Muscle of leg (tissue), 11 donors: ENCODE measurements around the gene DYSF. TPM values are rescaled to one million over a fixed set of nuclear protein-coding genes. Genes with fewer than 3 reads are reported as not detected.
A peak's percentile ranks its signal among the peaks of the same experiment; 100 is the strongest.

ENCODE experiments used
- DNase-seq: peaks from one replicate; pipeline ENCODE4 v3.0.0; 2013
- H3K27ac ChIP-seq: one replicate; pipeline ENCODE4 v1.5.1; 2013; ENCODE audit warnings: mild to moderate bottlenecking, low read length, control low read depth
- H3K27me3 ChIP-seq: one replicate; pipeline ENCODE4 v1.6.1; 2013; ENCODE audit warnings: low read length; ENCODE audit not compliant: control insufficient read depth, insufficient read depth
- H3K36me3 ChIP-seq: one replicate; pipeline ENCODE4 v1.6.1; 2013; ENCODE audit warnings: low read length; ENCODE audit not compliant: control insufficient read depth, insufficient read depth
- H3K4me1 ChIP-seq: one replicate; pipeline ENCODE4 v1.6.1; 2013; ENCODE audit warnings: low read length; ENCODE audit not compliant: control insufficient read depth, insufficient read depth
- H3K4me3 ChIP-seq: one replicate; pipeline ENCODE4 v1.5.1; 2013; ENCODE audit warnings: low read length, control low read depth
- H3K9me3 ChIP-seq: replicated peaks from 2 replicates; pipeline ENCODE4 v1.6.1; 2013; ENCODE audit warnings: low read depth, low read length; ENCODE audit not compliant: control insufficient read depth
- WGBS: methylation state at CpG from one replicate; pipeline ENCODE4 v1.1.5; 2013; ENCODE audit warnings: missing lambda C conversion rate; ENCODE audit not compliant: insufficient coverage; 5-methylcytosine and 5-hydroxymethylcytosine counted together
- polyA plus RNA-seq, 8 donors: library from polyadenylated mRNA; unstranded; fragments of 120-200 nt; gene quantifications; one replicate each; pipeline versions ENCODE4 v1.2.1 to v1.2.3, GENCODE V29; 2013; ENCODE audit warnings: inconsistent platforms in 1 of 8, low replicate concordance in 1 of 8; ENCODE audit not compliant: insufficient read length in 8 of 8, insufficient read depth in 1 of 8
- total RNA-seq: library from RNA; stranded (reverse); fragments of 120-200 nt; gene quantifications from one replicate; pipeline ENCODE4 v1.2.4, GENCODE V29; 2013

The DYSF gene
- total and polyA plus RNA-seq, 9 donors = 51.6 to 152 (median 106) TPM

DNA sequence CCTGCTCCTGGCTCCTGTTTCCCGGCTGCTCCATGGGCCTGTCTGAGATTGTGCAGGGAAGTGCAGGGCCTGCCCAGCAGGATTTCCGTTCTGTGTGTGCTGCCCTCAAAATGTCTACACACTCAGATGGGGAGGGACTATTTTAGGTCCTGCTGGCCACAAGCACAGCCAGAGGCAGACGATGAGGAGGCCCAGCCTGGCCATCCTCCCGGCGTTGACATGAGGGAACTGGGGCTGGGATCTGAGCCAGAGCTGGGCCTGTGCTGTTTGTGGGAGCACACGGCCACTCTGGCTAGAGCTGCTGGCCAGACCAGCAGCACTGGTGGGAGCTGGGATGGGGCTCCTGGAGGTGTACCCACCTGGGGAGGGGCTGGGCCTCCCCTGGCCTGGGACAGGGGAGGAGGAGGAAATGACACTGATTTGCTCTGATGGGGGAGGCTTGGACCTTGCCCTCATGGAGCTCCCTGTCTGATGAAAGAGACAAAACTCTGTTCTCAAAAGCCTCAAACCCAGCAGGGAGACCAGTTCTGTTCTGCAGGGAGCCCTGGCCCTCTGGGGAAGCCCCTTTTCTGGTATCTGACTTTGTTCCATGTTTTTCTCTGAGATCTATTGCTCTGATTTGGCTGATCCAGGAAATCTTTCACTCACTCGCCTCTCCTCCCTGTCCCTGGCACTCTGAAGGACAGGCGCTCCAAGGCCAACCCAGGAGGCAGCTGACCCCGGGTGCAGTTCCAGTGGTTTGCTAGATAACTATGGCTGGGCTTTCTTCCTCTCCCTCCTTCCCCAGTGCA lies 161.8 kb downstream of the DYSF start:
- Histone ChIP-seq H3K4me1 (peaks cover 35% of the 10 kb centered on the region), H3K36me3 (peaks cover 29% of the 10 kb centered on the region), H3K27ac (peak overlapping the region; percentile 8), H3K4me3 (no peak overlapping the region), H3K9me3 (no peaks in the 10 kb centered on the region), H3K27me3 (no peaks in the 10 kb centered on the region)
- 10% methylated on average over 6 of the region's 9 CpGs for WGBS
- DNase-seq = peak; percentile 90

DNA sequence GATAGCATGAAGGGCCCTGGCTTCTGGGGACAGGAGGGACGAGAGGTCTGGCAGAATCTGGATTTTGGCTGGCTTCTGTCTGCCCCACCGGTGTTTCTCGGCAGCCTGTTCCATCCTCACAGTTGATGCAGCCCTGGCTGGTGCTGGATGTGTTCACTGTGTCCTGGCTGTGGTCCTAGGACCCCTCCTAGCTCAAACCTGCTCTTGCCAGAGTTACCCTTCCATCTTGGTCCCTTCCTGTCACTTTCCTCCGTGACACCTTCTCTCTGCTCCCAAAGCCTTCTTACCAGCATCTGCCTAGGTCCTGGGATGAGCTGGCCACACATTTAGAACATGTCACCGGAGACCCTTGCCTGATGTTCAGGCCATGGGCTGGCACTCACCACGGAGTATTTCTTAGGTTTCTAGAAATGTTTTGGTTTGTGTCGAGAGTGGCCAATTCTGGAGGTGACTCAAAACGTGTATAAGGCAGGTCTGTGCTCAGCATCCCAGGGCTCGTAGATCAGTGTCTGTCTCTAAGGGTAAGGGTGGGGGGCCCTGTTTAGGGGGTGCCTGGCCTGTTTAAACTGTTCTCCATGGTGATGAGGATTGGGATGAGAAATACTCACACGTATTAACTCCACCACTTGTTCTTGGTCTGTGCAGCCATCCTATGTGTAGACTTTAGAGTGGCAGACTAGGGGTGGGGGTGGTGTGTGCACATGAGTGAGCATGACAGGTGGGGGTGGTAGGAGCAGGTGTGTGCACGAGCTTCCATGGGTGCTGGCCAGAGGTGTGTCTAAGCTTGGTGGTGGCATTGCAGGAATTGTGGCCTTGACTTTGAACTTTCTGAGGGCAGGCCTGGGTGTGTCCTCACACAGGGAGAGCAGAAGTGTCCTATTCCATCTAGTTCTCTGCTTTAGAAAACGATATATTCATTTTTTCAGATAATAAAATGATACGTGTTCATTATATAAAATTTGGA lies 162.7 kb downstream of the DYSF start:
- Histone ChIP-seq H3K4me3 (no peak overlapping the region), H3K36me3 (peaks cover 28% of the 10 kb centered on the region), H3K9me3 (no peaks in the 10 kb centered on the region), H3K27me3 (no peaks in the 10 kb centered on the region), H3K27ac (no peak overlapping the region), H3K4me1 (peaks cover 38% of the 10 kb centered on the region)
- WGBS = 74% methylated on average over 6 of the region's 13 CpGs
- DNase-seq = peak; percentile 4

DNA sequence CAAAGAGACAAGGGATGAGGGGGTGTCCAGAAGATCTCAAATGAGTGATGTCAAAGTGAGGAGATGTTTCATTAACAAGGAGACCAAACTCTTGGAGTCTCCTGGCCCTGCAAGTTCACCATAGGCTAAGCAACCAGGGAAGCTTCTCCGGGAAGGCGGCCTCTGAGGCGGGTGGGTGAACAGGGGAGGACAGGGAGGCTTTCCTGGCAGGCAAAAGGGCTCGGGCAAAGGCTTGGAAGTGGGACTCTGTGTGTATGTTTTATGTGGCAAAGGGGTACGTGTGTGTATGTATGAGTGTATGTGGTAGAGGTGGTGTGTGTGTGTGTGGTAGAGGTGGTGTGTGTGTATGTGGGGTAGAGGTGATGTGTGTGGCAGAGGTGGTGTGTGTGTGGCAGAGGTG lies 163.9 kb downstream of the DYSF start:
- H3K4me1 ChIP-seq = peaks cover 38% of the 10 kb centered on the region
- 86% methylated on average over 4 of the region's 5 CpGs for WGBS
- H3K4me3 ChIP-seq = no peak overlapping the region
- H3K9me3 ChIP-seq = no peaks in the 10 kb centered on the region
- DNase-seq = no peak
- H3K27ac ChIP-seq = no peak overlapping the region
- peaks cover 17% of the 10 kb centered on the region for H3K36me3 ChIP-seq
- H3K27me3 ChIP-seq = no peaks in the 10 kb centered on the region

DNA sequence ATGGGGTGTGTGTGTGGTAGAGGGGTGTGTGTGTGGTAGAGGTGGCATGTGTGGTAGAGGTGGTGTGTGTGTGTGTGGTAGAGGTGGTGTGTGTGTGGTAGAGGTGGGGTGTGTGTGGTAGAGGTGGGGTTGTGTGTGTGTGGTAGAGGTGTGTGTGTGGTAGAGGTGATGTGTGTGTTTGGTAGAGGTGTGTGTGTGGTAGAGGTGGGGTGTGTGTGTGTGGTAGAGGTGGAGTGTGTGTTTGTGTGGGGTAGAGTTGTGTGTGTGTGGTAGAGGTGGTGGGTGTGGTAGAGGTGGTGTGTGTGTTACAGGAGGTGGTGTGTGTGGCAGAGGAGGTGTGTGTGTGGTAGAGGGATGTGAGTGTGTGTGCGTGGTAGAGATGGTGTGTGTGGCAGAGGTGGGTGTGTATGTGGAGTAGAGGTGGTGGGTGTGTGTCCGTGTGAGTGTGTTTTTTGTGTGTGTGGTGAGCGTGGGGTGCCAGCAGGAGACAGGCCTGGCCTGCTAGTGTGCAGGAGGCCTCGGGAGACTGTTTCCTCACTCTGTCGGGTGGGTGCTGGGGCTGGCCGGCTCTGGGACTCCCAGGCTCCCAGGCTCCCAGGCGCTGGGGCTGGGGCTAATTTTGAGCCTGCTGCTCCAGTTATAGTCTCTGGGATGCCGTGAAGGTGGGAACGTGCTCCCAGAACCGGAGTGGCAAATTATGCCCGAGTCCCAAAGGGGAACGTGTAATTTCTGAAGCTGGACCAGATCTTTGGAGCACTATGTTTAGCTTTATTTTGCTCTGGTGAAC lies 165.2 kb downstream of the DYSF start:
- Histone ChIP-seq H3K36me3 (peaks cover 7% of the 10 kb centered on the region), H3K9me3 (no peaks in the 10 kb centered on the region), H3K4me3 (no peak overlapping the region), H3K27me3 (no peaks in the 10 kb centered on the region), H3K4me1 (peaks cover 36% of the 10 kb centered on the region), H3K27ac (no peak overlapping the region)
- 56% methylated on average over 11 of the region's 12 CpGs for WGBS
- DNase-seq = no peak

DNA sequence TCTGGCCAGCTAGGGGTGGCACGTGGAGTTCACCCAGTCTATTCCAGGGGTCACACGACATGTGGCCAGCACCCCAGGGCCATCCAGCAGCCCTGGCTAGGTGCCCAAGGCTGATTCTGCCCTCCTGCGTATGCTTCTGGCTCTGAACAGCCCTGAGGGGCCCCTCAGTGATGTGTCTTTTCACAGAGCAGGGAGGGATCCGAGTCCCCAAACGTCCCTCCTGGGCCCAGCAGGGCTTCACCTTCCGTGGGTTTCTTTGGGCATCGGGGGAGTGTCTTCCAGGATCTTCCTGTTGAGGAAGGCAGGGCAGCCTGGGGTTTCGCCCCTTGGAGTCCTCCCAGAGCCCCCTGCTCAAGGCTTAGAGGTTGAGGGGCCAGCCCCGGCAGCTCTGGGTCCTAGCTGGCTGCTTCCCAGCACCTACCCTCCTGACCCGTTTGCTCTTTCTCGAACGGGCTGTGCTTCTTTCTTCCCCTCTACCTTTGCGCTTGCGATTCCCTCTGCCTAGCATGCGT lies 165.9 kb downstream of the DYSF start:
- no peak for DNase-seq
- Histone ChIP-seq H3K4me3 (no peak overlapping the region), H3K27me3 (no peaks in the 10 kb centered on the region), H3K9me3 (no peaks in the 10 kb centered on the region), H3K36me3 (peaks cover 4% of the 10 kb centered on the region), H3K27ac (no peak overlapping the region), H3K4me1 (peaks cover 29% of the 10 kb centered on the region)
- WGBS = 58% methylated on average over 15 of the region's 15 CpGs

DNA sequence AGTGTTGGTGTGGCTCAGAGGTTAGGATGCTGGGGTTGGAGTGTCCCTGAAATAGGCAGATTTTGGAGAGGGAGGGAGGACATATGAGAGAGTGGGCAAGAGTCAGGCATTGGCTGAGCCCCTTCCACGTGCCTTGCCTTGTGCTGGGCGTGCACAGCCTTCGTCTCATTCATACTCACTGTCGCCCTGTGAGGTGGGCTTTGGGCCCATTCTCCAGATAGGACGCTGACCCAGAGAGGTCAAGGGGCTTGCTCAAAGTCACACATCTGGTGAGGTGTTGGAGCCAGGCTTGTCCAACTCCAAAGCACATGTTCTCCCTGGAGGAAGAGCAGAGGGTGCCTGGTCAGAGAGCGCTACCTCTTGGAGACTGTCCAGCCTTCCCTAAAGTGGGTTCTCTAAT lies 166.8 kb downstream of the DYSF start:
- Histone ChIP-seq H3K9me3 (no peaks in the 10 kb centered on the region), H3K4me1 (peaks cover 21% of the 10 kb centered on the region), H3K4me3 (no peak overlapping the region), H3K36me3 (peaks cover 4% of the 10 kb centered on the region), H3K27ac (no peak overlapping the region), H3K27me3 (no peaks in the 10 kb centered on the region)
- DNase-seq = no peak
- 100% methylated on average over 2 of the region's 6 CpGs for WGBS

DNA sequence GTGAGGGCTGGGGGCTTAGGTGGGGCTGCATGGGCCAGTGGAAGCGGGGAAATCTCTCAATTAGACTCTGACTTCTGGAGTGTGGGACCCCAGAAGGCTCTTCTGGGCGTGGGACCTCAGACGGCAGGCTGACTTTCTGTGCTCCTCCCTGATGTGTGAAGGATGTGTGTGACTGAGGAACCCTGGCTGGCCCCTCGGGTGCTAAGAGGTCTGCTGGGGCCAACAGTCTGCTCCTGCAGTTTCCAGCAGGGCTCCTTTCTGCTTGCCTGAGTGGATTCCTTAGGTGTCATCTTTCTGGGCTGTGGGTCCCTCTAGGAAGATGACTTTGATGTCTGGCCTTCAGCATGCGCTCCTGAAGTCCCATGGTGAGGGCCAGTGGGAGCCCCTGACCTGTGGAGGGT lies 167.5 kb downstream of the DYSF start:
- no peak for DNase-seq
- Histone ChIP-seq H3K4me3 (no peak overlapping the region), H3K36me3 (peaks cover 3% of the 10 kb centered on the region), H3K9me3 (no peaks in the 10 kb centered on the region), H3K27ac (no peak overlapping the region), H3K4me1 (peaks cover 13% of the 10 kb centered on the region), H3K27me3 (no peaks in the 10 kb centered on the region)
- 67% methylated on average over 5 of the region's 5 CpGs for WGBS

DNA sequence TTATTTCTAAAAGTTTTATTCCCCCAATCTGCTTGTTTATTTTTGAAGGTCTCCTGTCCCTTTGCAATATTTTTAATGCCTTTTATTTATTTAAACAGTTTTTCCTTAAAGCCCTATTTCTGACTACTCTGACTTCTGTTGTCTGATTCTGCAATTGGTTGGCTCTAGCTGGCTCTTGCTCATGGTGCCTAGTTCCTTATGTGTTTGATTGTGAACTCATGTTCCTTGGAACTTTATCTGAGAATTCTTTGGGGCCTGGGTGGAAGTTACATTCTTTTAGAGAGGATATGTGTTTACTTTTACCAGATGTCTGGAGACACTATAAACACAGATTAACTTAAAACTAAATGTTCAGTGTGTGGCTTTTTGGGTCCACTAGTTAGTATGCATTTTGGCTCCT lies 175.9 kb downstream of the DYSF start:
- Histone ChIP-seq H3K27ac (no peak overlapping the region), H3K36me3 (peaks cover 5% of the 10 kb centered on the region), H3K4me1 (peaks cover 18% of the 10 kb centered on the region), H3K27me3 (no peaks in the 10 kb centered on the region), H3K4me3 (no peak overlapping the region), H3K9me3 (no peaks in the 10 kb centered on the region)
- DNase-seq = no peak

DNA sequence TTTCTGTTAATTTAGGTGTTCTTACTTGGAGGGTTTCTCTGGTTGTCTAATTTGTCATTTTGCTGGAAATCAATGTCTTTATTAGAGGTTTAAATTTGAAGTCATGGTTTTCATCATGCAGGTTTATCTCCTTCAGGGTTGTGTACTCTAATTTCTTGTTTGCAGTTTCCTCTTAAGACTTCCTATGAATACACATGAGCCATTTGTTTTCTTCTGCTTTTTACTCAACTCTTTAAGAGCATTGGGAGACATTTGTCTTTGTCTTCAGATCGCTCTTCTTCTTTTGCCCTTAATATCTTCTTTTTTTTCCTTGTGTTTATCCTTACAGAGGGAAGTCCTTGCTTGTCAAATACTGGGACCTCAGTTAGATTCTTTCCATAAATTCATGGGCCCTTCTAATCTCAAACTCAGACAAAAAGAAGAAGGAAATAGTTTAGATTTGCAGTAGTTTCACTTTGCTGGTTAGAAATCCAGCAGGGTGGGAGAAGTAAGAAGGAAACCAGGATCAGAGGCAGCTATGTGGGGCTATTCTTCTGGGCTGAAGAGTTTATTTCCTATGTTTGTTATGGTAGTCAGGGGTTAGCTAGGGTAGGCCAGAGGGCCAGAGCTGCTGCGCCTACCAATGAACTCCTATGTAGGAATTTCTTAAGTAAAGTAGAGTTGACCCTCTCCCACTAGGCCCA lies 176.6 kb downstream of the DYSF start:
- no peak overlapping the region for H3K4me3 ChIP-seq
- no peaks in the 10 kb centered on the region for H3K9me3 ChIP-seq
- peaks cover 5% of the 10 kb centered on the region for H3K36me3 ChIP-seq
- WGBS = no CpG with 5 or more reads among the region's 2 CpGs
- DNase-seq = no peak
- H3K27me3 ChIP-seq = no peaks in the 10 kb centered on the region
- H3K27ac ChIP-seq = no peak overlapping the region
- peaks cover 21% of the 10 kb centered on the region for H3K4me1 ChIP-seq
